Stomach (tissue), 4 donors: ENCODE measurements around the gene PHF21B.

Source experiments
- EP300 ChIP-seq: sonication (generic); formaldehyde crosslinking; IDR thresholded peaks from one replicate; pipeline ENCODE4 v1.6.1; 2017; ENCODE audit warnings: antibody characterized with exemption
- POLR2A ChIP-seq, 4 donors: fragments of 450-650 bp; IDR thresholded peaks; one replicate each; pipeline ENCODE4 v1.6.1; 2016; ENCODE audit warnings: antibody characterized with exemption in 4 of 4, control low read depth in 2 of 4, mild to moderate bottlenecking in 1 of 4, moderate library complexity in 1 of 4
- TF ChIP-seq, protein P1 (sequence below), 7 experiments: fragments of 450-650 bp in 4 of 7; fragments of 200-600 bp in 3 of 7; sonication (generic) in 3 of 7; IDR thresholded peaks; one replicate each; pipeline ENCODE4 v1.5.1; 2016 to 2019; ENCODE audit warnings: antibody characterized with exemption in 7 of 7, control low read depth in 2 of 7, mild to moderate bottlenecking in 1 of 7

DNA sequence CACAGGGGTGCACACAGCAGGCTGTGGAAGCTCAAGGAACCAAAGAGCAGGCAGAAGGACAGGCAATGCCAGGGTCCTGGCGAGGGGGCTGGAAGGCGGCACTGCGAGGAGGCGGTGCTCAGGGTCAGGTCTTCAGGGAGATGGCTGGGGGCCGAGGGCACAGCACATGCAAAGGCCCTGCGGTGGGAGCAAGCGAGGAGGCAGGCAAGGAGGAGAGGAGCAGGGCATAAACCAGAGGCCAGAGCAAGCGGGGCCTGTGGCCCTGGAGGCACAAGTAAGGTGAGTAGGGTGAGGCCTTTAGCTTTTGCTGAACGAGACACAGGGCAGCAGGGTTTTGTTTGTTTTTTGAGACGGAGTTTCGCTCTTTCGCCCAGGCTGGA is 130.5 kb downstream of the PHF21B start:
- TF ChIP-seq, protein P1, sequence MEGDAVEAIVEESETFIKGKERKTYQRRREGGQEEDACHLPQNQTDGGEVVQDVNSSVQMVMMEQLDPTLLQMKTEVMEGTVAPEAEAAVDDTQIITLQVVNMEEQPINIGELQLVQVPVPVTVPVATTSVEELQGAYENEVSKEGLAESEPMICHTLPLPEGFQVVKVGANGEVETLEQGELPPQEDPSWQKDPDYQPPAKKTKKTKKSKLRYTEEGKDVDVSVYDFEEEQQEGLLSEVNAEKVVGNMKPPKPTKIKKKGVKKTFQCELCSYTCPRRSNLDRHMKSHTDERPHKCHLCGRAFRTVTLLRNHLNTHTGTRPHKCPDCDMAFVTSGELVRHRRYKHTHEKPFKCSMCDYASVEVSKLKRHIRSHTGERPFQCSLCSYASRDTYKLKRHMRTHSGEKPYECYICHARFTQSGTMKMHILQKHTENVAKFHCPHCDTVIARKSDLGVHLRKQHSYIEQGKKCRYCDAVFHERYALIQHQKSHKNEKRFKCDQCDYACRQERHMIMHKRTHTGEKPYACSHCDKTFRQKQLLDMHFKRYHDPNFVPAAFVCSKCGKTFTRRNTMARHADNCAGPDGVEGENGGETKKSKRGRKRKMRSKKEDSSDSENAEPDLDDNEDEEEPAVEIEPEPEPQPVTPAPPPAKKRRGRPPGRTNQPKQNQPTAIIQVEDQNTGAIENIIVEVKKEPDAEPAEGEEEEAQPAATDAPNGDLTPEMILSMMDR (IDR thresholded peaks at IDR 0.05), result no peak
- no peak for TF ChIP-seq POLR2A (IDR thresholded peaks at IDR 0.05)
- no peak for TF ChIP-seq EP300
